HG03432 (cell line): ENCODE data around the gene MVK.

Experiments used
- ATAC-seq: cut with Tn5 transposase; IDR thresholded peaks from one replicate; pipeline ENCODE4 v1.9.1; 2021; ENCODE audit warnings: mild to moderate bottlenecking, moderate library complexity; ENCODE audit not compliant: unreplicated experiment

The MVK gene

DNA sequence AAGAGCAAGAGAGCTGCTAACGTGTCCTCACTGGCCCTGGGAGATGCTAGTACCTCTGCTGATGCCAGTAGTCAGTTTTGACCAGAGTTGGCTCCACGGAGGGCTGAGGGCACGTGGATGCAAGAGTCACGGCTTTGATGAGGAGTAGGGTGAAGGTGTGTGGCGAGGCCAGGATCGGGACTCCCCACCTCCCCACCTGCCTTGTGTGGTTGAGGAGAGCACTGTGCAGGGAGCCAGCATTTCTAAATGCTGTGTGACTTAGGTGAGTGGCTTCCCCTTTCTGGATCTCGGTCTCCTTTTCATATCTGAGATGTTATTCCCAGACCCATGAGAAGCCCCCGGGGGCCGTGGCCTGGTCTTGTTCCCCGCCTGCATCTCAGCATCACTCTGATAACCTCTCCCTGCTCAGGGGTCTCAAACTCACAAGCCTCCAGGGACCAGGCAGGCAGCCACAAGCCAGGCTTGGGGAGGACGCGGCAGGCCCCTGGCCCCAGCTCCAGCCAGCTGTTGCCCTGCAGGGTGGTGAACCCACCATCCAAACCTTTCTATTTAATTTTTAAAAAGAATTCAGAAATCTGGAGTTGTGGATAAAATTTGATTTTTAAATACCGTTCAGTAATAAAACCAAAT lies 32.1 kb downstream of the MVK start:
- ATAC-seq, result no peak

DNA sequence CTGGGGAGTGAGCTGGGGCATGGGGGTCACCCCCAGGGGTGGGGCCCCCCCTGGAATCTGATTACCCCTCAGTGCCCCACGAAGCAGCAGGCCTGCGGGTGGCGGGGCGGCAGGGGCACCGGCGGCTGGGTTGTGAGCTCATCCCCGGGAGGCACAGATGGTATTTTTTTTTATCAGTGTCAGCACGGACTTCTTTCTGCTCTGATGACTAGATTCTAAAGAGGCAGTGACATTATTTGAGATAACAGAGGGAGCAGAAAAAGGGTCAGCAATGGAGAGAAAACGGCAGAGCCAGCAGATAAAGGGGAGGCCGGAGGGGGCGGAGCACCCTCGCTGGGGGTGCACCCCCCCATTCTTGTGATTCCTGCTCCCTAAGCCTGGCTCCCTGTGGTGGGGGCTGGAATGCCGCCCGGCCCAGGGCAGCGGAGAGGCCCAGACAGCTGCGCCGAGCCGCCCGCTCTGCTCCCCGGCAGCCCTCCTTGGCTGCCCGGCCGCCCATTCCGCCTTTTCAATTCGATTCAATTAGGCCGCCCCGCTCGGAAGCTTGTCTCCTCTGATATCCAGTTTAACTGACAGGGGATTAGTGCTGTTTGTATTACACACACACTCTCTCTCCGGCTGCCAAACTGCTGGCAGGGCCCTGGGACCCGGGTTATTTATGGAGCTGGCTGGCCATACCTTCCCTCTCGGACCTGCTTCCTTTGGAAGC lies 32.9 kb downstream of the MVK start:
- no peak for ATAC-seq

DNA sequence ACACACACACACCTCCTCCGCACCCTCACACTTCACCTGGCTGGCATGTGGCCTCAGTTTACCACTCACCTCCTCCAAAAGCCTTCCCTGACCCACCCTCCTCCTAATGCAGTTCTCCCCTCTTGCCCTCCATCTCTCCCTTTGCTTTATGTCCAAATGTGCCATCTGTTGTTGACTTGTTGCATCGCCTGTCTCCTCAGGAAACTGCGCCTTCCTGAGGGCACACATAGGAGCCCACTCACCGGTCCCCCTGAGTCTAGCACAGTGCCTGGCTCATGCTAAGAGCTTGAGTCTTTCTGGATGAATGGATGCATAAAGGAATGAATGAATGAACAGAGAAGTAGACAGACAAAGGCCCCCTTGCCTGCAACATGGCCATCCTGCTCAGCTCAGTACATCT lies 34.0 kb downstream of the MVK start:
- ATAC-seq, result no peak

DNA sequence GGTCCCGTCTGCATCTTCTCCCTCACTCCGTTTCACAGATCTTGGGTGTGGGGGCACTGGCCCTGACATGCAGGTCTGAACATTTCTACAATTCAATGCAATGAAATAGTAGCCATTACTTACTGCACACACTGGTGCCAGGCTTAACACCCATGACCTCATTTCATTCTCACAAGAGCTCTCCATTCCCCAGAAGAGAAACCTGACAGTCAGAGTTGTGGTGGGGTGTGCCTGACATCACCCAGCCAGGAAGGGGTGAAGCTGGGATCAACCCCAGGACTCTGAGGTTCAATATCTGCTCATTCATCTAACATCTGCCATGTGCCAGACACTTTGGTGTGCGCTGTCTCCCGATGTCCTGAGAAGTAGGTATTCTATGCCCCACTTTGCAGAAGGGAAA lies 34.7 kb downstream of the MVK start:
- no peak for ATAC-seq

DNA sequence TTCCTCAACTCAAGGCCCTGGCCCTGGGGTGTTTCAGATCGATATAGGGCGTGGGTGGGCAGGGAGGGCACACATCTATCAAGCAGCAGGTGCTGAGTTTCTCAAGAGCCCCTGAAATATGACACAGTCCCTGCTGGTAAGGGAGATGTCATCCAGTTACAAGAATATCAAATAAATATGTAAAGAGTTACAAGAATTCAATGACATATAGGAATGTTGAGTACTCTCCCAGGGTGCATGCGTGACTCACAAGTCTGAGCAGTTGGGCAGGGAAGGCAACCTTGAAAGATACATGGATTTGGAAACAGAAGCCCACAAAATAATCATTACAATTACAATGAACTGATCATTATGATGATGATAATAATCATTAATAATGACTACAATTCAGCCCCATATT lies 35.2 kb downstream of the MVK start:
- ATAC-seq, result no peak

- no peak for ATAC-seq
Observed at GRCh38 chr12:109609342-109609741, 35.7 kb downstream of the MVK start.

- no peak for ATAC-seq
Observed at GRCh38 chr12:109610523-109610922, 36.9 kb downstream of the MVK start.

DNA sequence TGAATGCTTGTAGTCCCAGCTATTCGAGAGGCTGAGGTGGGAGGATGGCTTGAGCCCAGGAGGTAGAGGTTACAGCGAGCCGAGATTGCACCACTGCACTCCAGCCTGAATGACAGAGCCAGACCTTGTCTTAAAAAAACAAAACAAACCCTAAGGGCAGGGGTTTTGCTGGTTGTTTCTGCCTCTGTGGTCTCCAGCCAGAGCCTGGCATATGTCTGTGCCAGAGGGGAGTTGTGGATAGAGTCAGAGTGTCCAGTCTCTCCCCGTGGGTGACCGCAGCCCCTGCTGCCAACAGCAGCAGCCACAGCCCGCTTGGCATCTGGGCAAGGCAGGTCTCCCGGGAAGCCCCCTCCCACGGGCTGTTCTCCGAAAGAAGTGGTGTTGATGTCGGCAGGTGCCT lies 37.6 kb downstream of the MVK start:
- ATAC-seq, result no peak

DNA sequence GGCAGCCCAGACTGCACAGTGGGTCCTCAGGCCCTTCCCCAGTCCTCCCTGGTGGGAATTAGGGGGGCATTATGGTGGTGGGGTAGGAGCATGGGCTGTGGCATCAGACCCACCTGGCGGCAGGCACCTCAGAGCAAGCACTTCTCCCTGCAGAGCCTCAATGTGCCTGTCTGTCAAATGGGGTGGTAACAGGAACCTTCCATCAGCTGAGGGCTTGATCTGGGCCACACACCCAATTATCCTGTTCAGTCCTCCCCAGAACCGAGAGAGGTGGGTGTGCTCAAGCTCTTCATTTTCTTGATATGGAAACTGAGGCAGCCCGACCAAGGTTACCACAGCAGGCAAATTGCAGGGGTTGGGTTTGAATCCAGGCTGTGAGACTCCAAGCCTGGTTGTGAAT lies 38.4 kb downstream of the MVK start:
- no peak for ATAC-seq

DNA sequence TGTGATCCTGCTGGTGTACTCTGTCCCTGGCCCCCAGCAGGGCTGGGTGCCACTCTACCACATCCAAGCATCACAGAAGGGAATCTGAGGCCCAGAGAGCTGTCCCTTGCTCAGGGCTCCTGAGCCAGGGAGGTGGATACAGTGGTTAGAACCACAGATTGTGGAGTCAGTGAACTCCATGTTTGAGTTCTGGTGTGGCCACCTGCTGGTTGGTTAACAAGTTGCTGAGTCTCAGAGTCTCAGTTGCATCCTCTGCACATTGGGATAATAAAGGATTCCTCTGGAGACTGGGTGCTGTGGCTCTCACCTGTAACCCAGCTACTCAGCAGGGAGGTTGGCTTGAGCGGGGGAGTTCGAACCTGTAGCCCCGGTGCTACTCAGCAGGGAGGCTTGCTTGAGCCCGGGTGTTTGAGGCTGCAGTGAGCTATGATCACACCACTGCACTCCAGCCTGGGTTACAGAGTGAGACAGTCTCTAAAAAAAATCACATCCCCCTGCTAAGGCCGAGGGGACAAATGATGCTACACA lies 39.4 kb downstream of the MVK start:
- ATAC-seq, result no peak

DNA sequence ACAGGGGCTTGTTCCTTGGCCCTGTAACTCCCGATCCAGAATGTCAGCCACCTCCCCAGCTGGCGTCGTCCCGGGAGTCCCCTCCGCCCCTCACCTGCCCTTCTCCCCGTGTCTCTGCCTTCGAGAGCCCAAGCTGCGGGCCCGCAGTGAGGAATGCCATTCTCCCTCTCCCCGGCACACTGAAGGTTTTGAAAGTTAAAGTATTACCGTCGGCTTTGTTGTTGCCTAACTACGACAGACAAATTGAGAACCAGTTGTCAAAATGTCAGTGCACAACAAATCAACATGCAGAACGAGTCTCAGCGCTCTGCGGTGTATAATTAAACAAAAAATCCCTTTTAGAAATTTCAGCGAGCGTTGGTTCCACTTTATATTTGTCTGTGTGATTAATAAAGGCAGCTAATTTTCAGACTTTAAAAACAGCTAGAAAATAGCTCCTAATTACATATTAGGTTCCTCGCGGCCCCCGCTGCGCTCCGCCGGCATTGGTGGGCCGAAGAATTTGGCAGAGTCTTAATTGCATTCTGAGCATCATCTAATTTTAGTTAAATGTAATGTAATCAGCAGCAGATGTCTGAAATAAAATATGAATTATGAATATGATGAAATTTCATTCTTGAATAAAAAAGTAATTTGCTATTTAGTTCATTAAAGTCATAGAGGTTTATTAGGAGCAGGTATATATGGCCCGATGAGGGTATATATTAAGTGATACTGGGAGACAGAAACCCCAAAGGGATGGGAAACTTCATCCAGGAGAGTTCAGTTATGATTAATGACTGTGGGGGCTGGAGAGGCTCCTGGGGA lies 40.3 kb downstream of the MVK start:
- ATAC-seq, result no peak

- ATAC-seq, result no peak
Observed at GRCh38 chr12:109615556-109616229, 42.1 kb downstream of the MVK start.

GRCh38 chr12:109617491-109617890 lies 43.9 kb downstream of the MVK start:
- ATAC-seq, result no peak

- no peak for ATAC-seq
Observed at GRCh38 chr12:109618082-109618481, 44.5 kb downstream of the MVK start.

DNA sequence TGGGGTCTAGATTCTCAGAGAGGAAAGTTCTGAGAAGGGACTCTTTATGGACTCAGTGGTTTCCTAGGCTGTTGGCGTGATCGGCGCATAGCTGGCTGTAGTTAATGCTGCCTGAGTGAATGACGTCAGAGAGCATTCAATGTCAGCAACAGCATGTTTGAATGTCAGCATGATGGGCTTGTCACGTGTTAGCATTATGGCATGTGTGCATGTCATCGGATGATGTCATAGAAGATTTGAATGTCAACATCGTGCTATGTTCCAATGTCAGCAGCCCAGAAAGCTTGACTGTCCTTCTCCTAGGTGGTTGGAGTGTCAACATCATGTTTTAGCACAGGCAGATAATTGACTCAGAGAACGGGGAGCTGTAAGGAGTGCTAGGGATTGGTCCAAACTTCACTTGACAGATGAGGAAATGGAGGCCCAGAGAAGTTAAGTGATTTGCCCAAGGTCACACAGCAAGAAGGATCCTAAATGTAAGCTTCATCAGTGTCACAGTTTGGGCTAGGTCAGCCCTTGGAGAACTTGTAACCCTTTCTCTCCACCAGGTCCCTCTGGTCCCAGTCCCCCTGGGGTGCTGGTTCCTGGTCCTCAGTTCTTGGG lies 45.5 kb downstream of the MVK start:
- no peak for ATAC-seq

GRCh38 chr12:109621211-109621694 lies 47.7 kb downstream of the MVK start:
- no peak for ATAC-seq

DNA sequence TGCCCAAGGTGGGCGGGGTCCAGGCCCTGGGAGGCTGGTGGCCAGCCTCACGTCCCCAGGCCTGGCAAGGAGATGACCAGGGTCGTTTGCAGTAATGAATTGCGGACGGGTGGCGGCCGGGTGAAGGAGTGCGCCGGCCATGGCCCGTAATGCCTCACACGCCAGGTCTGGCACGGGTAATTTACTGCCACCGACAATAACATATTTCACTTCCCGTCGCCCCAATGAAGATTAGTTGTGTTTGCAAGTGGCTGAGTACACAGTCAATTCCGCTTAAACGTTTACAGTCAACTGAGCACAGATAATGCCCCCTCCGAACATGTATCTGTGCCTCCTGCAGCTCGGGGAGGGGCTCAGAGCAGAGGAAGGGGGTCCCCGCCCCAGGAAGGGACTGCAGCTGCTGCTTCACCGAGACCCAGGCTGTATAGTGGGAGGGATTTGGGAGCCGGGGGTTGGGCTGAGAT lies 48.3 kb downstream of the MVK start:
- no peak for ATAC-seq

- no peak for ATAC-seq
Observed at GRCh38 chr12:109624467-109624866, 50.9 kb downstream of the MVK start.

- ATAC-seq, result no peak
Observed at GRCh38 chr12:109625131-109625559, 51.6 kb downstream of the MVK start.

DNA sequence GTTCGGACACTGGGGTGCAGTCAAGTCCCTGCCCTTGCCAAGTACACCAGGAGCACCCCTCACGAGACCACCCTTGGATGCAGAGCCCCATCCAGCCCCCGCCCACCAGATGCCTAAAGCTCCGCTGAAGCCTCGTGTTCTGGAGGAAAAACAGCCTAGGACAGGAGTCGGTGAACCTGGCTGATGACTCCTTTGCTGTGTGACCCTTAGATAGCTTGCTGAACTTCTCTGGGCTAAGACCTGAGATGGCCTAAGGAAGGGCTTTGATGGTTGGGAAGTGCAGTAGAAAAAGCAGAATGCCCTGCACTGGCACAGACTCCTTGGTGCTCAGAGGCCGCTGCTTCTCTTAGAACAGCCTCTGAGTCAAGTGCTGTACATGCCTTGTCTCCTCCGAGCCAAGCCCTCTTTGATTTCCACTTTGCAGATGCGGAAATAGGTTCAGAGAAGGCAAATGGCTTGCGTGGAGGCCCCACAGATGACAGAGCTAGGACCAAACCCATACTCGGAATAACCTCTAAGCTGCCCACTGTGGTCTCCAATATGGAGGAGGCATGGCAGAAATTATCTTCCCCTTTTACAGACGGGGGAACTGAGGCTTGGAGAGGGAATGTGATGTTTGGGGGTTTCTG lies 52.3 kb downstream of the MVK start:
- no peak for ATAC-seq
